ENCODE results near the gene NDUFC1.

NDUFC1 gene

GRCh38 chr4:139253046-139253445, 49.2 kb downstream of the NDUFC1 start:
- no peak for DNase-seq

- no peak for DNase-seq
Measured at GRCh38 chr4:139247700-139248238, 54.5 kb downstream of the NDUFC1 start.

- DNase-seq = no peak
Measured at GRCh38 chr4:139247241-139247640, 55.0 kb downstream of the NDUFC1 start.

- DNase-seq = no peak
Measured at GRCh38 chr4:139246166-139246565, 56.1 kb downstream of the NDUFC1 start.

GRCh38 chr4:139245590-139245989, 56.7 kb downstream of the NDUFC1 start:
- no peak for DNase-seq

- DNase-seq = no peak
Measured at GRCh38 chr4:139243448-139244365, 58.6 kb downstream of the NDUFC1 start.

GRCh38 chr4:139242511-139243051, 59.7 kb downstream of the NDUFC1 start:
- DNase-seq = no peak

GRCh38 chr4:139241784-139242151, 60.5 kb downstream of the NDUFC1 start:
- no peak for DNase-seq

GRCh38 chr4:139241086-139241783, 61.0 kb downstream of the NDUFC1 start:
- DNase-seq = no peak
